Endothelial cell (in vitro differentiated cells): ENCODE results near the gene GFI1B. TPM values are rescaled to one million over a fixed set of nuclear protein-coding genes. Genes with fewer than 3 reads are reported as not detected.
A peak's percentile ranks its signal among the peaks of the same experiment; 100 is the strongest.

Experiments used
- DNase-seq: peaks from one replicate; pipeline ENCODE4 v3.0.0; 2021; ENCODE audit warnings: low spot score
- H3K27ac Mint-ChIP-seq: one replicate; pipeline ENCODE4 v1.8.0; 2021; ENCODE audit warnings: mixed read lengths, inconsistent platforms; ENCODE audit not compliant: unreplicated experiment
- H3K27me3 Mint-ChIP-seq: one replicate; pipeline ENCODE4 v1.8.0; 2021; ENCODE audit warnings: mild to moderate bottlenecking, moderate library complexity, mixed read lengths, inconsistent platforms; ENCODE audit not compliant: unreplicated experiment
- H3K36me3 Mint-ChIP-seq: one replicate; pipeline ENCODE4 v1.8.0; 2021; ENCODE audit warnings: mild to moderate bottlenecking, low read depth, mixed read lengths, inconsistent platforms; ENCODE audit not compliant: unreplicated experiment
- H3K4me1 Mint-ChIP-seq: one replicate; pipeline ENCODE4 v1.8.0; 2021; ENCODE audit warnings: mild to moderate bottlenecking, mixed read lengths, inconsistent platforms; ENCODE audit not compliant: unreplicated experiment
- H3K4me3 Mint-ChIP-seq: one replicate; pipeline ENCODE4 v1.8.0; 2021; ENCODE audit warnings: mild to moderate bottlenecking, mixed read lengths, inconsistent platforms; ENCODE audit not compliant: unreplicated experiment
- H3K9me3 Mint-ChIP-seq: one replicate; pipeline ENCODE4 v1.8.0; 2021; ENCODE audit warnings: mixed read lengths, inconsistent platforms; ENCODE audit not compliant: unreplicated experiment
- CTCF ChIP-seq: fragments of 200-600 bp; sonication (generic); IDR thresholded peaks from one replicate; pipeline ENCODE4 v1.5.0; 2021; ENCODE audit warnings: antibody characterized with exemption; ENCODE audit not compliant: unreplicated experiment
- total RNA-seq: library from RNA; stranded (reverse); fragmentation: NEBNext Ultra II Directional; extraction: Animal tissue kit (Norgen Biotek cat#: 25700); gene quantifications from one replicate; pipeline ENCODE4 v1.2.1, GENCODE V29; 2021; ENCODE audit not compliant: unreplicated experiment

GFI1B gene
- total RNA-seq, 1 donor from 2014 or later, result not detected

GRCh38 chr9:132984202-132985070 lies 5.9 kb downstream of the GFI1B start:
- Mint-ChIP-seq H3K4me1 (peaks cover 8% of the 10 kb centered on the region), H3K4me3 (no peak overlapping the region), H3K27me3 (peaks cover 6% of the 10 kb centered on the region), H3K9me3 (no peaks in the 10 kb centered on the region), H3K36me3 (no peaks in the 10 kb centered on the region), H3K27ac (no peak overlapping the region)
- TF ChIP-seq CTCF, result no peak
- DNase-seq, result no peak

- TF ChIP-seq CTCF, result no peak
- peaks cover 6% of the 10 kb centered on the region for H3K27me3 Mint-ChIP-seq
- no peaks in the 10 kb centered on the region for H3K9me3 Mint-ChIP-seq
- DNase-seq, result no peak
- H3K4me3 Mint-ChIP-seq, result no peak overlapping the region
- no peak overlapping the region for H3K27ac Mint-ChIP-seq
- peaks cover 8% of the 10 kb centered on the region for H3K4me1 Mint-ChIP-seq
- no peaks in the 10 kb centered on the region for H3K36me3 Mint-ChIP-seq
Measured at GRCh38 chr9:132985071-132985350, 6.5 kb downstream of the GFI1B start.

- peaks cover 6% of the 10 kb centered on the region for H3K27me3 Mint-ChIP-seq
Measured at GRCh38 chr9:132985489-132985888, 7.0 kb downstream of the GFI1B start.

GRCh38 chr9:132986114-132986513 lies 7.6 kb downstream of the GFI1B start:
- no peak for DNase-seq
- Mint-ChIP-seq H3K27ac (peak overlapping the region; percentile 28), H3K4me1 (peaks cover 8% of the 10 kb centered on the region), H3K4me3 (no peak overlapping the region), H3K9me3 (no peaks in the 10 kb centered on the region), H3K27me3 (peaks cover 6% of the 10 kb centered on the region), H3K36me3 (no peaks in the 10 kb centered on the region)
- TF ChIP-seq CTCF, result no peak

More at GRCh38 chr9:132985489-132985888, 7.0 kb downstream of the GFI1B start:
- TF ChIP-seq CTCF, result no peak
- H3K4me3 Mint-ChIP-seq, result no peak overlapping the region
- H3K9me3 Mint-ChIP-seq, result no peaks in the 10 kb centered on the region
- H3K4me1 Mint-ChIP-seq, result peaks cover 8% of the 10 kb centered on the region
- H3K36me3 Mint-ChIP-seq, result no peaks in the 10 kb centered on the region
- H3K27ac Mint-ChIP-seq, result no peak overlapping the region
- DNase-seq, result no peak

- H3K9me3 Mint-ChIP-seq, result no peaks in the 10 kb centered on the region
- H3K4me1 Mint-ChIP-seq, result peaks cover 13% of the 10 kb centered on the region
- no peak overlapping the region for H3K27ac Mint-ChIP-seq
- no peak for DNase-seq
- H3K27me3 Mint-ChIP-seq, result peaks cover 6% of the 10 kb centered on the region
- no peak overlapping the region for H3K4me3 Mint-ChIP-seq
- no peak for TF ChIP-seq CTCF
- H3K36me3 Mint-ChIP-seq, result no peaks in the 10 kb centered on the region
Measured at GRCh38 chr9:132986640-132987620, 8.4 kb downstream of the GFI1B start.
